ENCODE results near the gene EDC4. TPM values are rescaled to one million over a fixed set of nuclear protein-coding genes. Genes with fewer than 3 reads are reported as not detected.

The EDC4 gene
- total RNA-seq, 1 experiment from 2014 or later: 85.3 TPM

DNA sequence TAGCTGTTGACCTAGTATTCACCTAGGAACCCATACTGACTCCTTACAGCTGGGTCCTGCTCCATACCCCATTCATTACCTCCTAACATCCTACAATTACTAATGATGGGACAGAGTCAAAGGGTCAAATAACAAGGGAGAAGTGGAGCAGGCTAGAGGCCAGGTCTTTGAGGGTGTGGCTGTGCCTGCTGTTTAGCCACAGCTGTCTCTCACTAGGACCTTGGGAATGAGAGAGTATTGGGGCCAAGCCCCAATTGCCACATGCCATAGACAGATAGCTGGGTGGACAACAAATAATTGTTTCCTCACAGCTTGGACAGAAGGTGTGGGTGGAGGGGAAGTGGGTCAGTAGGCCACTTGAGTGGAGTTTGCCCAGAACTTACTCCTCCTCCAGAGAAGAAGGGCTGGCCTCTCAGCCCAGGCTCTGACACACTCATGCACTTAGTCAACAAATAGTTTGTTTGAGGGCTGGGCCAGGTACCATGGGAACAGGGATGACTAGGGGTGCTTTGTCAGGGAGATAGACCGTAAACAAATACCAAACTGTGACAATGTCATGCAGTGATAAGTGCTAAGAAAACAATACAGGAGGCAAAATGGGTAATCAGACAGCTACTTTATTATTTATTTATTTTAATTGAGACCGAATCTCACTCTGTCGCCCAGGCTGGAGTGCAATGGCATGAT is 15.2 kb upstream of the EDC4 start:
- H3K27ac ChIP-seq (ENCODE audit: low read length): no peak overlapping the region
- H3K4me1 ChIP-seq (ENCODE audit: control insufficient read depth, insufficient read depth, low read length): peaks cover 15% of the 10 kb centered on the region
- H3K27me3 ChIP-seq (ENCODE audit: control insufficient read depth, insufficient read depth, low read length): no peaks in the 10 kb centered on the region
- TF ChIP-seq POLR2AphosphoS5 (IDR thresholded peaks at IDR 0.05; ENCODE audit: low read depth, low read length) (no peak), SIN3A (IDR thresholded peaks at IDR 0.05; ENCODE audit: borderline replicate concordance, insufficient read depth, low read depth, low read length) (no peak), TCF7L2 (IDR thresholded peaks at IDR 0.05; ENCODE audit: low read depth, low read length) (no peak)
- TF ChIP-seq, protein P1, sequence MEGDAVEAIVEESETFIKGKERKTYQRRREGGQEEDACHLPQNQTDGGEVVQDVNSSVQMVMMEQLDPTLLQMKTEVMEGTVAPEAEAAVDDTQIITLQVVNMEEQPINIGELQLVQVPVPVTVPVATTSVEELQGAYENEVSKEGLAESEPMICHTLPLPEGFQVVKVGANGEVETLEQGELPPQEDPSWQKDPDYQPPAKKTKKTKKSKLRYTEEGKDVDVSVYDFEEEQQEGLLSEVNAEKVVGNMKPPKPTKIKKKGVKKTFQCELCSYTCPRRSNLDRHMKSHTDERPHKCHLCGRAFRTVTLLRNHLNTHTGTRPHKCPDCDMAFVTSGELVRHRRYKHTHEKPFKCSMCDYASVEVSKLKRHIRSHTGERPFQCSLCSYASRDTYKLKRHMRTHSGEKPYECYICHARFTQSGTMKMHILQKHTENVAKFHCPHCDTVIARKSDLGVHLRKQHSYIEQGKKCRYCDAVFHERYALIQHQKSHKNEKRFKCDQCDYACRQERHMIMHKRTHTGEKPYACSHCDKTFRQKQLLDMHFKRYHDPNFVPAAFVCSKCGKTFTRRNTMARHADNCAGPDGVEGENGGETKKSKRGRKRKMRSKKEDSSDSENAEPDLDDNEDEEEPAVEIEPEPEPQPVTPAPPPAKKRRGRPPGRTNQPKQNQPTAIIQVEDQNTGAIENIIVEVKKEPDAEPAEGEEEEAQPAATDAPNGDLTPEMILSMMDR (IDR thresholded peaks at IDR 0.05): no peak
- TF ChIP-seq, protein P2, sequence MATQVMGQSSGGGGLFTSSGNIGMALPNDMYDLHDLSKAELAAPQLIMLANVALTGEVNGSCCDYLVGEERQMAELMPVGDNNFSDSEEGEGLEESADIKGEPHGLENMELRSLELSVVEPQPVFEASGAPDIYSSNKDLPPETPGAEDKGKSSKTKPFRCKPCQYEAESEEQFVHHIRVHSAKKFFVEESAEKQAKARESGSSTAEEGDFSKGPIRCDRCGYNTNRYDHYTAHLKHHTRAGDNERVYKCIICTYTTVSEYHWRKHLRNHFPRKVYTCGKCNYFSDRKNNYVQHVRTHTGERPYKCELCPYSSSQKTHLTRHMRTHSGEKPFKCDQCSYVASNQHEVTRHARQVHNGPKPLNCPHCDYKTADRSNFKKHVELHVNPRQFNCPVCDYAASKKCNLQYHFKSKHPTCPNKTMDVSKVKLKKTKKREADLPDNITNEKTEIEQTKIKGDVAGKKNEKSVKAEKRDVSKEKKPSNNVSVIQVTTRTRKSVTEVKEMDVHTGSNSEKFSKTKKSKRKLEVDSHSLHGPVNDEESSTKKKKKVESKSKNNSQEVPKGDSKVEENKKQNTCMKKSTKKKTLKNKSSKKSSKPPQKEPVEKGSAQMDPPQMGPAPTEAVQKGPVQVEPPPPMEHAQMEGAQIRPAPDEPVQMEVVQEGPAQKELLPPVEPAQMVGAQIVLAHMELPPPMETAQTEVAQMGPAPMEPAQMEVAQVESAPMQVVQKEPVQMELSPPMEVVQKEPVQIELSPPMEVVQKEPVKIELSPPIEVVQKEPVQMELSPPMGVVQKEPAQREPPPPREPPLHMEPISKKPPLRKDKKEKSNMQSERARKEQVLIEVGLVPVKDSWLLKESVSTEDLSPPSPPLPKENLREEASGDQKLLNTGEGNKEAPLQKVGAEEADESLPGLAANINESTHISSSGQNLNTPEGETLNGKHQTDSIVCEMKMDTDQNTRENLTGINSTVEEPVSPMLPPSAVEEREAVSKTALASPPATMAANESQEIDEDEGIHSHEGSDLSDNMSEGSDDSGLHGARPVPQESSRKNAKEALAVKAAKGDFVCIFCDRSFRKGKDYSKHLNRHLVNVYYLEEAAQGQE (IDR thresholded peaks at IDR 0.05; ENCODE audit: insufficient read depth in 1 of 2, low read depth in 2 of 2, low read length in 1 of 2): no peak
- no TSS peak for BruUV-seq (replicated peaks)
- intact Hi-C loops (cut with micrococcal nuclease; ENCODE audit: unreplicated experiment) (no loop called here), in situ Hi-C loops (cut with HindIII; ENCODE audit: low pct_unique_long_range_greater_than_20kb, low sequenced_read_pairs) (no loop called here)
- H3K36me3 ChIP-seq (ENCODE audit: control insufficient read depth, insufficient read depth, low read length): no peaks in the 10 kb centered on the region
- ChIA-PET CTCF (no interaction called here), POLR2A (no interaction called here)
- DNase-seq (ENCODE audit: low read depth, low spot score) (peak; percentile 78), ATAC-seq (peak; percentile 86)
- no peak overlapping the region for H3K4me3 ChIP-seq (ENCODE audit: low read depth in 2 of 2, low read length in 2 of 2)
- no peaks in the 10 kb centered on the region for H3K9me3 ChIP-seq (ENCODE audit: control insufficient read depth, insufficient read depth, low read depth, low read length)

DNA sequence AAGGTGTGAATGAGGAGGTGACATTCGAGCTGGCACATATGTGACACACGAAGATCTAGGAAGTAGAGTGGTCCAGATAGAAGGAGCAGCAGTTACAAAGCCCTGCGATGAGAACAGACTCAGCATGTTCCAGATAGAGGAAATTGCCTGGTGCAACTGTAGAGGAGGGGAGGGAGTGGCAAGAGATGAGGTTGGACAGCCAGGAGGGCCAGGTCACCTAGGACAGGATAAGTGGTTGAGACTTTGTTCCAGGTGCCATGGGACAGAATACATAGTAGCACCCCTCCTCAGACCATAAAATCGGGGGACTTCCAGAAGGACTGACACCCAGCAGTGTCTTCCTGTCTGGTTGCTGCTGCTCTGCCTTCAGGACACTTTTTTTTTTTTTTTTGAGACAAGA is 14.4 kb upstream of the EDC4 start:
- ATAC-seq: no peak
- ChIA-PET POLR2A (no interaction called here), CTCF (no interaction called here)
- TF ChIP-seq TCF7L2 (IDR thresholded peaks at IDR 0.05; ENCODE audit: low read depth, low read length): no peak
- TF ChIP-seq SIN3A (IDR thresholded peaks at IDR 0.05; ENCODE audit: borderline replicate concordance, insufficient read depth, low read depth, low read length): no peak
- TF ChIP-seq, protein P1 (IDR thresholded peaks at IDR 0.05): no peak
- TF ChIP-seq POLR2AphosphoS5 (IDR thresholded peaks at IDR 0.05; ENCODE audit: low read depth, low read length): no peak
- TF ChIP-seq, protein P2 (IDR thresholded peaks at IDR 0.05; ENCODE audit: insufficient read depth in 1 of 2, low read depth in 2 of 2, low read length in 1 of 2): no peak
- no peaks in the 10 kb centered on the region for H3K27me3 ChIP-seq (ENCODE audit: control insufficient read depth, insufficient read depth, low read length)
- BruUV-seq (replicated peaks): TSS peak; percentile 21
- H3K9me3 ChIP-seq (ENCODE audit: control insufficient read depth, insufficient read depth, low read depth, low read length): no peaks in the 10 kb centered on the region
- H3K4me1 ChIP-seq (ENCODE audit: control insufficient read depth, insufficient read depth, low read length): peaks cover 15% of the 10 kb centered on the region
- no peak overlapping the region for H3K27ac ChIP-seq (ENCODE audit: low read length)
- in situ Hi-C loops (cut with HindIII; ENCODE audit: low pct_unique_long_range_greater_than_20kb, low sequenced_read_pairs): no loop called here
- DNase-seq (ENCODE audit: low read depth, low spot score): no peak
- no peaks in the 10 kb centered on the region for H3K36me3 ChIP-seq (ENCODE audit: control insufficient read depth, insufficient read depth, low read length)
- no peak overlapping the region for H3K4me3 ChIP-seq (ENCODE audit: low read depth in 2 of 2, low read length in 2 of 2)
- intact Hi-C loops (cut with micrococcal nuclease; ENCODE audit: unreplicated experiment): no loop called here

Data from Panc1 (cell line).